Raji (cell line): ENCODE measurements around the gene HLA-DPB1.

Experiments used
- POLR2A ChIP-seq: IDR thresholded peaks from 2 replicates; pipeline ENCODE4 v1.6.1; 2011; ENCODE audit warnings: low read depth, low read length, control low read depth; ENCODE audit not compliant: insufficient read depth

Gene HLA-DPB1

GRCh38 chr6:33081098-33081824 lies 5.5 kb downstream of the HLA-DPB1 start:
- no peak for TF ChIP-seq POLR2A

- no peak for TF ChIP-seq POLR2A
These were observed 6.9 kb downstream of the HLA-DPB1 start for GRCh38 chr6:33082702-33083101.

GRCh38 chr6:33085627-33086026 lies 9.8 kb downstream of the HLA-DPB1 start:
- no peak for TF ChIP-seq POLR2A

GRCh38 chr6:33088258-33088930 lies 12.6 kb downstream of the HLA-DPB1 start:
- TF ChIP-seq POLR2A, result no peak

- TF ChIP-seq POLR2A, result no peak
These were observed 13.3 kb downstream of the HLA-DPB1 start for GRCh38 chr6:33088931-33089620.

GRCh38 chr6:33091957-33092356 lies 16.2 kb downstream of the HLA-DPB1 start:
- TF ChIP-seq POLR2A, result no peak

GRCh38 chr6:33092385-33092784 lies 16.6 kb downstream of the HLA-DPB1 start:
- TF ChIP-seq POLR2A, result no peak

- TF ChIP-seq POLR2A, result no peak
These were observed 18.1 kb downstream of the HLA-DPB1 start for GRCh38 chr6:33093855-33094254.

GRCh38 chr6:33095681-33096080 lies 19.9 kb downstream of the HLA-DPB1 start:
- TF ChIP-seq POLR2A, result no peak

- no peak for TF ChIP-seq POLR2A
These were observed 28.0 kb downstream of the HLA-DPB1 start for GRCh38 chr6:33103776-33104175.

GRCh38 chr6:33104887-33105286 lies 29.1 kb downstream of the HLA-DPB1 start:
- TF ChIP-seq POLR2A, result no peak

GRCh38 chr6:33105386-33105785 lies 29.6 kb downstream of the HLA-DPB1 start:
- TF ChIP-seq POLR2A, result no peak

- TF ChIP-seq POLR2A, result no peak
These were observed 30.4 kb downstream of the HLA-DPB1 start for GRCh38 chr6:33105916-33106871.

GRCh38 chr6:33107641-33108040 lies 31.9 kb downstream of the HLA-DPB1 start:
- no peak for TF ChIP-seq POLR2A

- no peak for TF ChIP-seq POLR2A
These were observed 32.5 kb downstream of the HLA-DPB1 start for GRCh38 chr6:33108307-33108706.
